SU-DHL-6 (cell line): ENCODE results near the gene RBM33.

ENCODE experiments used
- CTCF ChIP-seq: fragments of 200-600 bp; sonication (generic); IDR thresholded peaks from one replicate; pipeline ENCODE4 v1.5.1; 2017; ENCODE audit warnings: antibody characterized with exemption, mild to moderate bottlenecking, low read length, moderate library complexity; ENCODE audit not compliant: insufficient read depth, poor library complexity, severe bottlenecking
- EZH2phosphoT487 ChIP-seq: fragments of 200-600 bp; sonication (generic), shearing (Covaris generic); conservative IDR thresholded peaks from 2 replicates; pipeline ENCODE4 v1.6.1; 2018; ENCODE audit warnings: mild to moderate bottlenecking, antibody characterized with exemption, low read length, moderate library complexity, mixed read lengths

DNA sequence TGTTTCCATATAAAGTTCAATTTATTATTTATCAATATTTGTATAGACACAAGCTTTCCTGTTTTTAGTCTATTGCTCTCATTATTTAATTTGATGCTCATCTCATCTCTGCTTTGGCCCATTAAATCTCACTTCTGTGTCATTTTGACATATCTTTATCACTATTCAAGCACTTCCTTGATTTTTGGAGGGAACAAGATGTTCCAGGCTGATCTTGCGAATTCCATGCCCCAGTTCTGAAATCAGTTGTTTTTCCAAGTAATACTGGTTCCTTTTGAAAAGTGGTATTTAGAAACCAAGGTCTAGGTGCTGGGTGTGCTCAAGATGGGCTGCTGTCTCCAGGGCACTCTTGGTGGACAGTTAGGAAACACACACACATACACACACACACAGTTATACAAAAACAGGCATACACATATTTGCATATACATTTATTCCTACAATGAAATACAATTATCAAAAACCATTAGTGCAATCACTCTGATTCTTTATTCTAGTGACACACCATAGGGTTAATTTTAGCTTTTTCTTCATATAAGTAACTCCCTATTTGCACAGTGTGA is 4.4 kb upstream of the RBM33 start:
- no peak for TF ChIP-seq CTCF
- TF ChIP-seq EZH2phosphoT487, result no peak
